Activated CD4-positive, alpha-beta T cell treated with anti-CD3 and anti-CD28 coated beads, Interleukin-2, Interleukin-6, amounts not matched to agents 100 ng/mL and 50 ng/mL, durations not matched to agents 16 hours and 8 hours (primary cell): ENCODE data around the gene DSC2.
"Not testable (repeated sequence)": the region's sequence is repeated elsewhere in the genome, so short reads cannot be mapped to it uniquely, and the experiment has no call there.

ENCODE experiments used
- DNase-seq: peaks from one replicate; pipeline ENCODE4 v3.0.0-alpha.2; 2020

The DSC2 gene

GRCh38 chr18:31102025-31102684 lies at the start of gene DSC2:
Gene DSC2 (minus strand): TSS chr18:31102421. CDS start chr18:31101971, 450 bp downstream.
- DNase-seq = no peak

GRCh38 chr18:31149351-31149750 lies 47.1 kb upstream of the DSC2 start:
- no peak for DNase-seq

- no peak for DNase-seq
Observed at GRCh38 chr18:31148600-31148999, 46.4 kb upstream of the DSC2 start.

- no peak for DNase-seq
Observed at GRCh38 chr18:31146809-31147208, 44.6 kb upstream of the DSC2 start.

GRCh38 chr18:31143025-31143424 lies 40.8 kb upstream of the DSC2 start:
- DNase-seq = no peak

- DNase-seq = no peak
Observed at GRCh38 chr18:31138709-31139108, 36.5 kb upstream of the DSC2 start.

GRCh38 chr18:31134988-31135529 lies 32.8 kb upstream of the DSC2 start:
- no peak for DNase-seq

- DNase-seq = no peak
Observed at GRCh38 chr18:31129398-31130115, 27.3 kb upstream of the DSC2 start.

- DNase-seq = no peak
Observed at GRCh38 chr18:31125878-31126277, 23.7 kb upstream of the DSC2 start.

- not testable (repeated sequence) for DNase-seq
Observed at GRCh38 chr18:31123125-31123524, 20.9 kb upstream of the DSC2 start.

- DNase-seq = no peak
Observed at GRCh38 chr18:31120594-31120993, 18.4 kb upstream of the DSC2 start.

- DNase-seq = no peak
Observed at GRCh38 chr18:31116853-31117595, 14.8 kb upstream of the DSC2 start.

GRCh38 chr18:31112804-31113203 lies 10.6 kb upstream of the DSC2 start:
- no peak for DNase-seq

GRCh38 chr18:31105733-31106132 lies 3.5 kb upstream of the DSC2 start:
- DNase-seq = no peak

GRCh38 chr18:31104444-31104843 lies 2.2 kb upstream of the DSC2 start:
- no peak for DNase-seq

GRCh38 chr18:31103423-31103822 lies 1.2 kb upstream of the DSC2 start:
- no peak for DNase-seq

- no peak for DNase-seq
Observed at GRCh38 chr18:31102941-31103340, 720 bp upstream of the DSC2 start.

- DNase-seq = no peak
Observed at GRCh38 chr18:31101183-31102024, 817 bp downstream of the DSC2 start.

- DNase-seq = no peak
Observed at GRCh38 chr18:31100436-31101182, 1.6 kb downstream of the DSC2 start.

GRCh38 chr18:31099450-31100230 lies 2.6 kb downstream of the DSC2 start:
- no peak for DNase-seq

- DNase-seq = no peak
Observed at GRCh38 chr18:31098878-31099277, 3.3 kb downstream of the DSC2 start.
